ENCODE data around the gene L3MBTL1.

L3MBTL1 gene

DNA sequence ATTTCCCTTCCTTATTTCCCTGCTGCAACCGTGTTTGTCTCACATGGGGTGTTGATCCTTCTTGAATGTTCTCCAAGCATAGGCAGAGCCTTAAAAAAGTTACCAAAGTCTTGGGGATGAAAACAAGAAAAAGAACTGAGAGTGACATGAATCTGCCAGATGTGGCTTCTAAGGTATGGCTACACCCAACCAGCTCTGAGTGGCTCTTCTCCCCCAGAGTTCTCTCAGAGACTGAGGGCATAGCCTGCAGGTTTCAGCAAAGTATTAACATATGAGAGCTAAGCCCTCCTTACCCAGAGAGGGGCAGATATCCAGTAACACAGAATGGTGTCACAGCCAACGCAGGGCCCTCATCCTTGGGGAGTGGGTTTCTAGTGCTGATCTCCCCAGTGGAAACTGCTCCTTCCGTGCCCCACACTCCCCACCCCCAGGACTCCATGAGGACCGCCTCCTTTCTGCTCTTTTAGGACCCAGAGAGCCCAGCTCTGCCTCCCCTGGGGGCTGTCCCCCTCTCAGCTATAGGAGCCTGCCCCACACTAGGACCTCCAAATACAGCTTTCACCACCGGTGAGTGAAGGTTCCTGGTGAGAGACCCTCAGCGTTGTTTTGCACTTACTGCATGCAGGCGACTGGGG is 28.0 kb downstream of the L3MBTL1 start:
- no peak for DNase-seq
- TF ChIP-seq GATA1 (IDR thresholded peaks at IDR 0.05; ENCODE audit: low read depth, low read length) (no peak), POLR2A (IDR thresholded peaks at IDR 0.05; ENCODE audit: low read length) (no peak)

DNA sequence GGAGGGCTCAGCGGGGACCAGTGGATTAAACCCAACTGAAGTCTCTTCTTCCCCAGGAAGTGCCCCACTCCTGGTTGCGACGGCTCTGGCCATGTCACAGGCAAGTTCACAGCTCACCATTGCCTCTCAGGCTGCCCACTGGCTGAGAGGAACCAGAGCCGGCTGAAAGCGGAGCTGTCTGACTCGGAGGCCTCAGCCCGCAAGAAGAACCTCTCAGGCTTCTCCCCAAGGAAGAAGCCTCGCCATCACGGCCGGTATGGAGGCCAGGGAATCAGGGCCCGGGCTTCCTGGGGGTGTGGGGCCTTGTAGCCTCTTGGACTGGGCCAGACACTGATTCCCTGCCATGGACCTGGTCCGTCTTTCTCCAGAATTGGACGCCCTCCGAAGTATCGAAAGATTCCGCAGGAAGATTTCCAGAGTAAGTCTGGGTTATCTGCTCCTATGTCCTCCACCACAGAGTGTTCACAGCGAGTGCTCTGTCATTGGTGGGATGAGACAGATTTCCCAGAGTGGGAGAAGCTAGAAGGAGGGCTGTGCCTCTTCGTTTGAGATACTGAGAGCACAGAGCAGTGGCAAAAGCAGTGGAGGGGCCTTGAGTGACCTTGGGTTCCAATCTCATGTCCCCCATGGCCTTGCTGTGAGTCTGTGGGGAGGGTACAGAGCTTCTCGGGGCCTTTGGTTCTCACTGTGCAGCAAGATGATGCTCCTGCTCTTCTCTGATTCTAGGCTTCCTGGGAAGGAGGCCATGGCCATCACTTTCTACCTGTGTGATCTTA is 28.7 kb downstream of the L3MBTL1 start:
- TF ChIP-seq POLR2A (IDR thresholded peaks at IDR 0.05; ENCODE audit: low read length) (no peak), GATA1 (IDR thresholded peaks at IDR 0.05; ENCODE audit: low read depth, low read length) (no peak)
- DNase-seq = no peak

DNA sequence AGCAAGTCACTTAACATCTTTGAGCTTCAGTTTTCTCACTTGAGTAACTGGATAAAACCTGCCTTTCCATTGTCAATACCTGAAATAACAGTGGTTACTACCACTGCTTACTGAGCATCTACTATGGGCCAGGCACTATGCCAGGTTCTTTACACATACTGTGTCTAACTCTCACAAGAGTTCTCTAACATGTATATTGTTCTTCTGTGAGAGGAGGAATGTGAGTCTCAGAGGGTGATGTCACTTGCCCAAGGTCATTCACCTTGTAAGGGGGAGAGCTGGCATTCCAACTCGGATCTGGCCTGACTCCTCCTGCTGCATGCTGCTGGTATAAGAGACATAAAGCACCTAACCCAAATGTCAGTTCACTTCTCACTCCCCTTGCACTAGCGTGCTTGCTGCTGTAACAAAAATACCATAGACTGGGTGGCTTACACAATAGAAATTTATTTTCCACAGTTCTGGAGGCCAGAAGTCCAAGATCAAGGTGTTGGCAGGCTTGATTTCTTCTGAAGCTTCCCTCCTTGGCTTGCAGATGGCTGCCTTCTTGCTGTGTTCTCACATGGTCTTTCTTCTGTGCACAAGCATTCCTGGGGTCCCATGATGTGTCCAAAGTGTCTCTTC is 29.4 kb downstream of the L3MBTL1 start:
- DNase-seq = no peak
- TF ChIP-seq GATA1 (IDR thresholded peaks at IDR 0.05; ENCODE audit: low read depth, low read length) (no peak), POLR2A (IDR thresholded peaks at IDR 0.05; ENCODE audit: low read length) (no peak)

DNA sequence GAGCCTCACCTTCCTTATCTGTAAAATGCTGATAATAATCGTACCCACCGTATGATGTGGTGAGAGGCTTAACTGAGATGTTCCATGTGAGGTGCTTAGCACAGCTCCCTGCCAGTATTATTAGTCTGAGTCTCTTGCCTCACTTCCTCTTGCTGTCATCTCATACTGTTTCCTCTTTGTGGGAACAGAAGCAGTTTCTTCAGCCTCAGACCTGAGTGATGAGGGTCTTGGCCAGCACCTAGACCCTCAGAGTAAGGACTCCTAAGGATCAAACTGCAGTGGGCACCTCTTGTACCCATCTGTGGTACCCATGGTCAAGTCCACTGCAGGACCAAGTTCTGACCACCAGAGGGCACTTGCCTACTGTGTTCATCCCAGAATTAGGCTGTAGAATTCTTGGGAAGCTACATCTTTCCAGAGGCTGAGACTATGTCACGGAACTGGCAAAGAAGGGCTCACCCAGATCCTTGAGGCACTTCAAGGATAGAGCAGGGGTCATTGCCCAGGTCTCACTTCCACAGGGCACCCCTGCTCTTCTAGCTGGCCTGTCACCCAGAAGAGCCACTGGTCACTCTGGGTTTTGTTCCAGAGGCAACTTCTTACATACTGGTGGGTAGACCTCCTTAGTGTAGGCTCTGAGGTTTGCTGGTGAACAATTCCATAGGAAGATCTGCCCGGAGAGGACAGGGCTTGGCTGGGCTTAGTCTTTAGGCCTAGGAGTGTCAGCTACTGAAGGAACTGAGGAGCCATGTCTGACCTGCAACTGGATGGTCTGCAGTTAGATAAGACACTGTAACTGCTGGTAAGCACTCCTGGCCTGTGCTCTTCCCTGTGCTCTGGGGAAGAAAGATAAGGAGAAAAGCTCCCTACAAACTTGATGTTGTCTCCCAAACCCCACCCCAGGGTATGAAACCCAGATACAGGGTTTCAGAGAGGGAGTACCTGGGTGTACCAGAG is 30.7 kb downstream of the L3MBTL1 start:
- TF ChIP-seq POLR2A (IDR thresholded peaks at IDR 0.05; ENCODE audit: low read length) = no peak
- TF ChIP-seq GATA1 (IDR thresholded peaks at IDR 0.05; ENCODE audit: low read depth, low read length) = no peak
- peak; percentile 81 to 91 for DNase-seq

DNA sequence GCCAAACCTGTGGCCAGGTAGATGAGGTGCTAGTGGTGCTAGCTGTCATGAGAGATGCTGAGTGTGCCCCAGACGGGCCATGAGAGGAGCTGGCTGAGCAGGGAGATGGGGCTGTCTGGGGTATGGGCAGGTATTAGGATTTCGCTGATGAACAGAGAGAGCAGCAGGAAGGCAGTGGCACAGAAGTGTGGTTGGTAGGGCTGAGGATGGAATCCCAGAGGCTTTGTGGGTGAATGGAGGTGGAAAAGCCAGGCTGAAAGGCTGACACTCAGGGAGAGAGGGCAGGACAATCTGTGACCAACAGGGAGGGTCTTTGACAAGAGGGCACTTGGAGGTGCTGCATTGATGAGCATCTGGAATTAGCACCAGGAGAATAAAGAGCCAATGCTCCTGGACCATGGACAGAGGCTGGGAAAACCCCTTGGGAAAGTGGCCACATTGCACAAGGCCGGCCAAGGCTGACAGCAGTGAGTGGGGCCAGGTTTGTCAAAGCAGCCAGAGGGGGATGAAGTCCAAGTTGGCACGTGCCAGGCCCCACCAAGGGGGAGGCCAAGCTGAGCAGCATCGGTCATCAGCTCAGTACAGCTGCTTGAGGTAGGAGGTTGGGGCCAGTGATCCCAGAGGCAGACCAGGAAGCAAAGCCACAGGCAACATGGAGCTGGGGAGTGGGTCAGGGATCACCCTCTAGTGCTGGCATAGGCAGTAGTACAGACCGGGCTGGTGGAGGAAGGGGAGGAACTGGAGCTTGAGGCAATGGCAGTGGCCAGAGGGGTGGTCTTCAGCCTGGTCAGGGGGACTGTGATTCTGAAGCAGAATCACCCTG is 31.6 kb downstream of the L3MBTL1 start:
- no peak for TF ChIP-seq POLR2A (IDR thresholded peaks at IDR 0.05; ENCODE audit: low read length)
- no peak for TF ChIP-seq GATA1 (IDR thresholded peaks at IDR 0.05; ENCODE audit: low read depth, low read length)
- no peak for DNase-seq

DNA sequence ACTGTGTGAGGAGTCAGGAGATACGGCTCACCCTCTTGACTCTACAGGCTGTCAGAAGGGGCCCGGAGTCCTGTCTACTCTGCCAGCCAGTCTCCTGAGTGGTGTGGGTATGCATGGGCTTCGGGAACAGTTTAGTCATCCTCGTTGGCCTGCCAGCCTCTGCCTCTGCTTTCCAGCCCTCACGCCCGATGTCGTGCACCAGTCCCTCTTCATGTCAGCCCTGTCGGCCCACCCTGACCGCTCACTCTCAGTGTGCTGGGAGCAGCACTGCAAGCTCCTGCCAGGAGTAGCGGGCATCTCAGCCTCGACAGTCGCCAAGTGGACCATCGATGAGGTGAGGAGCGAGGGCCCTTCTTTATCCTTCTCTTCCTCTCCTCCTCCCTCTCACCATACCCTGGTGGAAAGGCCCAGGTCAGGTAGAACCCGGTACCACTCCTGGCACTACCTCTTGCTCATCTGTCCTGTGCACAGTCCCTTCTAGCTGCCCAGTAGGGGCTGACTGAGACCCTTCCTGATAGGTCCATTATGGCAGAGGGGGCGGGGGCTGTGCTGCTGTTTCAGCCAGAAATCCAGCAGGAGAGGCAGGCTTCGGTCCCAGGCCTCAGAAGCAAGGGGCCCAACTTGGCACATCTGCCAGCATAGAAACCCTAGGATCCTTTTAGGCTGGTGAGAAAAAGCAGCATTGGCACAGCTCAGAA is 32.6 kb downstream of the L3MBTL1 start:
- TF ChIP-seq POLR2A (IDR thresholded peaks at IDR 0.05; ENCODE audit: low read length) = no peak
- no peak for TF ChIP-seq GATA1 (IDR thresholded peaks at IDR 0.05; ENCODE audit: low read depth, low read length)
- no peak for DNase-seq

DNA sequence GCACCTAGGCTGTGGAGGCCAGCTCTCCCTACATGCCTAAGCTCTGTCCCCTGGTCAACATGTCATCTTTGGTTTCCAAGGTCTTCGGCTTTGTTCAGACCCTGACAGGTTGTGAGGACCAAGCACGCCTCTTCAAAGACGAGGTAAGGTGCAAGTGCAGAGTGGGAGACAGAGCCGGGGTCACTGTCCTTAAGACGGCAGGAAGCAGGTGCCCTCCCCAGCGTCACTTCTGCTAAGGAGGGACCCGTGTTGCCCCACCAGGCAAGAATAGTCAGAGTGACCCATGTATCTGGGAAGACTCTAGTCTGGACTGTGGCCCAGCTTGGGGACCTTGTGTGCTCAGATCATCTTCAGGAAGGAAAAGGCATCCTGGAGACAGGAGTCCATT is 33.2 kb downstream of the L3MBTL1 start:
- no peak for DNase-seq
- TF ChIP-seq POLR2A (IDR thresholded peaks at IDR 0.05; ENCODE audit: low read length) (no peak), GATA1 (IDR thresholded peaks at IDR 0.05; ENCODE audit: low read depth, low read length) (no peak)

DNA sequence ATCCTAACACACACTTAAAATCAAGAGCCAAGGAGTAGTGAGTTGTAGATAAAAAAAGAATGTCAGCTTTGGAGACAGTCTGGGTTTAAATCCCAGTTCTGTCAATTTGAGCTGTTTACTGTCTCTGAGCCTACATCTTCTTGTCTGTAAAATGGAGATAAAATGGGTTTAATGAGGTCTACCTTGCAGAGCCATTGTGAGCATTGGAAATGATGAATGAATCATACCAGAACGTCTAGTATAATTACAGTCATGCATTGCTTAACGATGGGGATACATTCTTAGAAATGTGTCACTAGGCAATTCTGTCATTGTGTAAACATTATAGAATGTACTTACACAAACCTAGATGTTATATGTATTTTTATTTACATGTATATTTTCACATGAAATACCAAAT is 33.7 kb downstream of the L3MBTL1 start:
- no peak for DNase-seq
- TF ChIP-seq POLR2A (IDR thresholded peaks at IDR 0.05; ENCODE audit: low read length) (no peak), GATA1 (IDR thresholded peaks at IDR 0.05; ENCODE audit: low read depth, low read length) (no peak)

DNA sequence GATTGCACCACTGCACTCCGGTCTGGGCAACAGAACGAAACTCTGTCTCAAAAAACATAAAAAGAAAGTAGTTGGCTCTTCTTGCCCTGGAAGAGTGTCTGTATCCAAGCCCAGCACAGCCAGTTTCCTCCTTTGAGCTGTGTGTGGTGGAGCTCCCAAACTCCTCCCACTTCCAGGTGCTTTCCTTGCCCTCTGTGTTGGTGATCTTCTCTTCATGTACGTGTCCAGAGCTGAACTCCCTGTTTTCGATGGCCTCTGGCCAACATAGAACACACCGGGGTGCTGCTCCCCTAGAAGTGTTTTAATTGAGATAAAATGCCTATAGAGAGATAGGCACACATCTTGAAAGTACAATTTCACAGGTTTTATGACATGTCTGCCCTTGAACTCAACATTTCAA is 34.7 kb downstream of the L3MBTL1 start:
- no peak for TF ChIP-seq GATA1 (IDR thresholded peaks at IDR 0.05; ENCODE audit: low read depth, low read length)
- no peak for TF ChIP-seq POLR2A (IDR thresholded peaks at IDR 0.05; ENCODE audit: low read length)
- peak; percentile 12 to 28 for DNase-seq

DNA sequence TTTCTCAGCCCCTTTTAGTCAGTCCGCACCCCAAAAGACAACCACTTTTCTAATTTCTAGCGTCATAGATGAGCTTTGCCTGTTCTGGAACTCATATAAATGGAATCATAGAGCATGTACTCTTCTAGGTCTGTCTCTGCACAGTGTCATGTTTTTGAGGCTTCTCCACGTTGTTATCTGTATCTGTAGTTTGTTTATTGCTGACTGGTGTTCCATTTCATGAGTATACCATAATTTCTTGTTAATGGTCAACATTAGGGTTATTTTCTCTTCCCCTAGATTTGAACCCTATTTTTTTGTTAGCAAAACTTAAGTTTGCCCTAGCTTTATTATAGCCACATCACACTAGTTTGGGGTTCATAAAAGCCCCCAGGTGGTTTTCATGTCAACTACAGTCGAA is 35.2 kb downstream of the L3MBTL1 start:
- TF ChIP-seq POLR2A (IDR thresholded peaks at IDR 0.05; ENCODE audit: low read length) (no peak), GATA1 (IDR thresholded peaks at IDR 0.05; ENCODE audit: low read depth, low read length) (no peak)
- DNase-seq = no peak

DNA sequence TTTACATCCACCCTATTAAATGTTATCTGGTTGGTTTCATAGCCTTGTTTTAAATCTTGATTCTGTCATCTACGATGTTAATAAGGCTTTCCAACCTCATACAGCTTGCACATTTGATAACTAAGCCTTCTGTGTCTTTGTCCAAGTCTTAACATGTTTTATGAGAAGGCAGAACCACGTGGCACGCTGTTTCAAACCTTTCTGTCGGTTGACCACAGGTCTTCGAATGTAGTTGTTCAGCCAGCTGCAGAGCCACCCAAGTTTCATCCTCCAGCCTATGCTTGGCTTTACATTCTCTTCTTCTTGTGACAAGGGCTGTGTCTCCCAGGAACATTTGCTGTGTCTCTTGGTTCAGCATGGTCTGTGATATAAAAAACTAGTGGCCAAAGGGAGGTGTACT is 35.6 kb downstream of the L3MBTL1 start:
- TF ChIP-seq GATA1 (IDR thresholded peaks at IDR 0.05; ENCODE audit: low read depth, low read length) (no peak), POLR2A (IDR thresholded peaks at IDR 0.05; ENCODE audit: low read length) (no peak)

DNA sequence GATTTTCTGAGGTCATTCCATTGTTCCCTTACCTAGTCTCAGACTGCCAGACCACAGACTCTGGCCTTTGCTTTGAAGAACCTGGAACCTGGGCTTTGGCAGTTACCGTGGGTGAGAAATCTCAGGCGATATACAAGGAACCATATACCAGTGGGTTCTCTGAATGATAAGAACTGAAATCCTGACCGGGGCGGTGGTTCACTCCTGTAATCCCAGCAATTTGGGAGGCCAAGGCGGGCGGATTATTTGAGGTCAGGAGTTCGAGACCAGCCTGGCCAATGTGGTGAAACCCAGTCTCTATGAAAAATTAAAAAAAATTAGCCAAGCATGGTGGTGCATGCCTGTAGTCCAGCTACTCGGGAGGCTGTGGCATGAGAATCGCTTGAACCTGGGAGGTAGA is 37.0 kb downstream of the L3MBTL1 start:
- DNase-seq = no peak
- no peak for TF ChIP-seq GATA1 (IDR thresholded peaks at IDR 0.05; ENCODE audit: low read depth, low read length)
- no peak for TF ChIP-seq POLR2A (IDR thresholded peaks at IDR 0.05; ENCODE audit: low read length)

More for the DNA sequence above, 35.6 kb downstream of the L3MBTL1 start:
- no peak for DNase-seq

Data from erythroblast (primary cell).